Measurements from ENCODE around the gene RIIAD1.
A peak's percentile ranks its signal among the peaks of the same experiment; 100 is the strongest.
"Not testable (repeated sequence)": the region's sequence is repeated elsewhere in the genome, so short reads cannot be mapped to it uniquely, and the experiment has no call there.

The RIIAD1 gene, protein sequence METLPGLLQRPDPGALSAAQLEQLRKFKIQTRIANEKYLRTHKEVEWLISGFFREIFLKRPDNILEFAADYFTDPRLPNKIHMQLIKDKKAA

DNA sequence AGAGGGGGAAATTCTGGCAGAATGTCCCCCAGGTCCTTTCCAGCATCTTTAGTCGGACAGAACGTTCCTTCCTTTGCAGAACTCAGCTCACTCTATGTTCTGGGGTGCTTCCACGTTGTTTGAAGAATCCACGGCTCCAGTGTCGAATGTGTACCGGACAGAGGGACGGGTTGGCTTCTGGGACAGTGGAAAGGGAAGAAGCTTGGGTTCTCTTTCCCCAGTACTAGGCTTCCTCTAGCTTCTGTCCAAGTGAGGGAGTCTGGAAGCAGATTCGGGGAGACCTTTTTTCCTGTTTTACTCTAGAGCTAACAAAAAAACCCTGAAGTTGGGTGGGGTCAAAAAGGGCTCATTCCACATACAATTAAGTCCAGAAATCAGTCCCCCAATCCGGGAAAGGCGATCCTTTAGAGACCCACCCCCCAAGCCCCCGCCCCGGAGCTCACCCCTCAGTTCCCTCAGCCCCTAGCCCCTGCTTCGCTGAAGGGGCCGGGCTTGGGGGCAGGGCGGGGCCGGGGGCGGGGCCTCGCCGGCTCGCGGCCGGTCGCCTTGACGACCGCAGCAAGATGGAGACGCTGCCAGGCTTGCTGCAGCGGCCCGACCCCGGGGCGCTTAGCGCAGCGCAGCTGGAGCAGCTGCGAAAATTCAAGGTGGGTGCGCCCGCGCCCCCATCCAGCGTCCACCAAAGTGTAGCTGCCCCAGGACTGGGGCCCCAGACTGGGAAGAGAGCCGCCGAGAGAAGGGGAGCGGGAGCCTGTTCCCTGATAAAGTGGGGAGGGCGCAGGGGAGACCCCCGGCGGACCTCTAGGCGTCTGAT is at the start of gene RIIAD1:
RIIAD1 (plus strand) TSS at position 549 of the 814 bp plus-strand sequence; CDS start at position 564, 15 bp downstream.
- DNase-seq: no peak

DNA sequence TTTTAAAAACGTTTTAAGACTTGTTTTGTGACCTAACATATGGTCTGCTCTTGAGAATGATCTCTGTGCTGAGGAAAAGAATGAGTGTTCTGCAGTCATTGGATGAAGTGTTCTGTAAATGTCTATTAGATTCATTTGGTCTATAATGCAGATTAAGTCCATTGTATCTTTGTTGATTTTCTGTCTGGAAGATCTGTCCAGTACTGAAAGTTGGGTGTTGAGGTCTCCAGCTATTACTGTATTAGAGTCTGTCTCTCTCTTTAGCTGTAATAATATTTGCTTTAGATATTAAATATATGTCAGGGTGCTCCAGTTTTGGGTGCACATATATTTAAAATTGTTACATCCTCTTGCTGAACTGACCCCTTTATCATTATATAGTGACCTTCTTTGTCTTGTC is 47.9 kb upstream of the RIIAD1 start:
- no peak for DNase-seq

DNA sequence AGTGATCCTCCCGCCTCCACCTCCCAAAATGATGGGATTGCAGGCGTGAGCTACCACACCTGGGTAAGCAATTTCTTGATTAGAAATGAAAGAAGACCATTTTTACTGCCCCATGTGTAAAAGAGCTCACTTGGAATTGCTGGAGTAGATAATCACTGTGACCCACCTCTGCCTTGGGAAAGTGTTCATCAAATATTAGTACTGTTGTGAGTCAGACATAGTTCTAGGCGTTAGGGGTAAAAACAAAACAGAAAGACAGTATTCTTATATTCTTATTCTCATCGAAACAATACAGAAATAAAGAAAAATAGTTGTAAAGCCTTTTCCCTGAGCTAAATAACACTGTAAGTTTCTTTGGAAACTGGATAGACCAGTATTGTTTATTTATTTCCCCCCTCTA is 40.9 kb upstream of the RIIAD1 start:
- DNase-seq: no peak

DNA sequence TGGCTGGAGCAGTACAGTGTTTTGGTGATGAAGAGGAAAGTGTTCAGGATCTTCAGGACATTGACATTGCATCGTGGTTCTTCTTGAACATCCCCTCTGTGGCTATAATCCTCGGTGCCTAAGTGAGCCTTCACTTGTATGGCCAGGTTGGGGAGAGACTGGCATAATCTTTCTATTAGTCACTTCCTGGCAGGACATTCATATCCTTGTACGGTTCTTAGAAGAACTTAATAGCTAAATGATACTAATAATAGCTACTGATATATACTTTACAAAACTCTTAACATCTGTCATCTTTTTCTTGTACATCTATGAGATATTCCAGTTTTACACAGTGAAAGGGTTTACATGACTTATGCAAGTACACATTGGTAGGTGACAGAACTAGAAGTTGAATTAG is 40.5 kb upstream of the RIIAD1 start:
- no peak for DNase-seq

DNA sequence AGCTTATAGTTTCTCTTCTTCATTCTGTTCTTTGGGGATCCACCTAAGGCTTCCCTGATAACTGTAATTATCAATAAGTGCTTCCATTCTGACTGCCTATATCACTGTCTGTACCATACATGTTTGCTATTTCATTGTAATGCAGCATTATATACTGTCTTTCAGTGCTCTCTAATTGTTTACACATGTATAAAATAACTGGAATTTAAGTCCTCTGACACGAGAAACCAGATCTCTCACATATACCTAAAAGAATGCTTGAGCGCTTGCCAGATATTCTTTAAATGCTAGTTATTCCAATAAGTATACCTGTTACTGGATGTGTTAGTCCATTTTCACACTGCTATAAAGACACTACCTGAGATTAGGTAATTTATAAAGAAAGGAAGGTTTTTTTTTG is 39.4 kb upstream of the RIIAD1 start:
- no peak for DNase-seq

DNA sequence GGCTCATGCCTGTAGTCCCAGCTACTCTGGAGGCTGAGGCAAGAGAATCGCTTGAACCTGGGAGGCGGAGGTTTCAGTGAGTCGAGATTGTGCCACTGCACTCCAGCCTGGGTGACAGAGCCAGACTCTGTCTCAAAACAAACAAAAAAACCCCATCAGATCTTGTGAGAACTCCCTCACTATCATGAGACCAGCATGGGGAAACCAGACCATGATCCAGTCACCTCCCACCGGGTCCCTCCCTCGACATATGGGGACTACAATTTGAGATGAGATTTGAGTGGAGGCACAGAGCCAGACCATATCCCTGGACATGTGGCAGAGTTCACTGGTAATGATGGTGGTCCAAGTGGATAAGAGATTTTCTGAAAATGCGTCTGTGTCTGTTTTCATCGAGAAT is 38.4 kb upstream of the RIIAD1 start:
- DNase-seq: not testable (repeated sequence)

DNA sequence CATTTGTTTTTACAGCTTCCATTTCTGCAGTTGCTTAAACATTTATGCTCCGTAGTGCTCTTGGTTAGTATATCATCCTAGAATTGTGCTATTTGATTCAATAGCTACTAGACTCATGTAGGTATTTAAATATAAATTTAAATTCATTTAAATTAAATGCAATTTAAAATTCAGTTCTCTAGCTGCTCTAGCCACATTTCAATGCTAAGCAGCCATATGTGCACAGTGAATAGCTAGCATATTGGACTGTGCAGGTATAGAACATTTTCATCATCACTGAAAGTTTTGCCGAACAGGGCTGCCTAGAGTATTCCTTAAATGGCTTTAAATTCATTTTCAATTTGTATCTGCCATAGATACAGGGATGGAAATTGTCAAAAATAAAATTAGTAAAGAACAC is 37.2 kb upstream of the RIIAD1 start:
- DNase-seq: no peak

DNA sequence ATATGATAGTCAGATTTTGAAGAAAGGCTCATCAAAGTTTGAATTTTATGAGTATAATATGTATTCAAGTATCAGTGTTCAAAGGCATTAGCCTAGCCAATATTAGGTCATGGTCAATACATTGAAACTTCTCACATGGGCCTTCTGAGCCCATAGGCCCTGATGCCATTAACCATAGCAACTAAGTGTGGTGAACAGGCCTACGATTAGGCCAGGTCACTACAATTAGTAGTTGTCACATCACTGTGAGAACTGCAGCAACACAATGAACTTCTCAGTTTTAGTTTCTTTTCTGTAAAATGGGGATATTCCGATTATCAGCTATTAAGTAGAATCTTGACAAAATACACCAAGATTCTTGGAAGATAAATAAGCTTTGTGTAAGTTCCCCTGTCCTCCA is 34.8 kb upstream of the RIIAD1 start:
- no peak for DNase-seq

DNA sequence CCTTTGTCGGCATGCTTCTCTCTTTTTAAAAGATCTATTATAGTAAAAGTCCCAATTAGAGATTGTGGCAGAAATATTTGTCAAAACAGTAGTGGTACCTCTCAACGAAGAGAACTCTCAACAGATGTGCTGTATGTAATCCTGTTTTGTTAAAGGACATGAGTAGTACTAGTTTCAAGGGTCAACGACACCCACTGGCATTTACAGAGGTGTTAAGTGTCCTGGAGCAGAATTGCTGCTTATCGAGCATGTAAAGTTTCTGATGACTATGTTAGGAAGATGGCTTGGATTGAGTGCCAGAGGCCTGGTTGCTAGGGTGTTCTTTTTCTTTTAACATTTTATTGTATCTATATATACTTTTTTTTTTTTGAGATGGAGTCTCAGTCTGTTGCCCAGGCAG is 31.8 kb upstream of the RIIAD1 start:
- DNase-seq: no peak

DNA sequence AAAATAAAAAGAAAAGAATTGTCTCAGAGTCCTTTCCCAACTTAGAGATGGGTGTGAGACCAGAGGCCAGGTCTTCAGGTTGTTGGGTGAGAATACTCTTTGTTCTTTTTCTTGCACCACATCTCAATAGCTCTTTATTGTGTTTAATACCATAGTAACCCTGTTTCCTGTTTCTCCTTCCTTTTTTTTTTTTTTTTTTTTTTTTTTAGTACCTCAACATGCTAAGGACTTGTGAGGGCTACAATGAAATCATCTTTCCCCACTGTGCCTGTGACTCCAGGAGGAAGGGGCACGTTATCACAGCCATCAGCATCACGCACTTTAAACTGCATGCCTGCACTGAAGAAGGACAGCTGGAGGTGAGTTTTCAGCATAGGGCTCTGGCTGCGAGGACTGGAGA is 29.1 kb upstream of the RIIAD1 start:
- no peak for DNase-seq

DNA sequence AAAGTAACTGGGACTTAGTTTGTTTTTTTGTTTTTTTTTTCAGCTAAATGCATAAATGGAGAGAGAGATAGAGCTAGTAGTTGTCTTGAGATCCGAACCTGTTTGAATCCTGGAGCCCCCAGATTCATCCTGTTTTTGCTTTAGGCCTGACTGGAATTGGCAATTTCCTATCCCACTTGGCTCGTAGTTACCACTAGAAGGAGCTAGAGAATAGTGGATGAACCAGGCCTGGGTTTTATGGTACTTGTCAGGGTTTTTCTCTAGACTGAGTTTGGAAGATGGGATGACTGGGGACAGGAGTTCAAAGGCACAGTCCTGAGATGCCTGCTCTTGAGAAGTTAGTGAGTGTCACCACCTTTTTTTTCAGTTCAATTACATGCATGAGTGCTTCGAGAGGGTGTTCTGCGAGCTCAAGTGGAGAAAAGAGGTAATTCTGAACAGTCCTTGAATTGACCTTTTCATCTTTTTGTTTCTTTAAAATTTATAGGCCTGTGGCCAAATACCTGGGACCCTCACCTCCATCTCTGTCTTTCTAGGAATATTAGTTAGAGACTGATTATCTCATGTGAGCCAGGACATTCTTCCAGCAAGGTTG is 28.2 kb upstream of the RIIAD1 start:
- peak; percentile 77 for DNase-seq

DNA sequence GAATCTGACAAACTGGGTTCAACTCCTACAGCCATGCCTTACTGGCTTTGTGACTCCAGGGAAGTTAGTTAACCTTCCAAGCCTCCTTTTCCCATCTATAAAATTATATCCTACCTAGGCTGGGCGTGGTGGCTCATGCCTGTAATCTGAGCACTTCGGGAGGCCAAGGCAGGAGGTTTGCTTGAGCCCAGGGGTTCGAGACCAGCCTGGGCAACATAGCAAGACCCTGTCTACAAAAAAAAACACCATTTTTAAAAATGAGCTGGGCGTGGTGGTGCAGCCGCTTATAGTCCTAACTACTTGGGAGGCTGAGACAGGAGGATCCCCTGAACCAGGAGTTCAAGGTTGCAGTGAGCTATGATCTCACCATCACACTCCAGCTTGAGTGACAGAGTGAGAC is 19.8 kb upstream of the RIIAD1 start:
- no peak for DNase-seq

DNA sequence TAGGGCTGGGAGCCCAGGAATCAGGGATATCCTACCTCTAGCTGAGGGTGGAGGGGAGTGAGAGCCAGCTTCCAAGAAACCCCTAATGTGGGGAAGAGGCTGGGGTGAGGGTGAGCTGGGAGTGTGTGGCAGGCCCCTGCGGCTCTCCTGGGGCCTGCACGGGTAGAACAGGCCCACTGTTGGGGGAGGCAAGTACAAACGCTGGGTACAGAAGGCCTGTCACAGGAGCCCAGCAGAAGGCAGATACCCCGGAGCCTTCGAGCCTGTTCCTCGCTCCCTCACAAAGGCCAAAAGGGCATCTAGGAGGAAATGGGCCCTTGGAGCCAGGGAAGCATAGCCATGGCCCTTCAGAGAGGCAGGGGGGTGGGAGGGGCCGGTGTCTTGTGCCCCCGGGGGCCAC is 18.4 kb upstream of the RIIAD1 start:
- no peak for DNase-seq

DNA sequence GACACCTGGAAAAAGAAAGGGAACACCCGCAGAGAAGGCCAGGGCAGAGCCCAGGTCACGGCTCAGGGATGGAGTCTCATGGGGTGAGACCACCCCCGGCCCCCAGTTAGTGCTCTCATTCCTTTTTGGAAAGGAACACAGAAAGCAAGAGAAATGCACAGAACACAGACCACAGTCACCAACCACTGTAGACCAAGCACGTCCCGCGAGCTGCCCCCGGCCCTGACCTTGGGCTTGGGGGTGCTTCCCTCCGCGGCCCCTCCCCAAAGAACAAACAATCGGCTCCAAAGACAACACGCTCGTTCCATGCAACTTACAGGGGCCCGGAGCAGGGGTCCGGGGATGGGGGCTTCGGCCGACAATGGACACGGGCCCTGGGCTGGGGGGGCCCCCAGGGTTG is 17.5 kb upstream of the RIIAD1 start:
- no peak for DNase-seq

DNA sequence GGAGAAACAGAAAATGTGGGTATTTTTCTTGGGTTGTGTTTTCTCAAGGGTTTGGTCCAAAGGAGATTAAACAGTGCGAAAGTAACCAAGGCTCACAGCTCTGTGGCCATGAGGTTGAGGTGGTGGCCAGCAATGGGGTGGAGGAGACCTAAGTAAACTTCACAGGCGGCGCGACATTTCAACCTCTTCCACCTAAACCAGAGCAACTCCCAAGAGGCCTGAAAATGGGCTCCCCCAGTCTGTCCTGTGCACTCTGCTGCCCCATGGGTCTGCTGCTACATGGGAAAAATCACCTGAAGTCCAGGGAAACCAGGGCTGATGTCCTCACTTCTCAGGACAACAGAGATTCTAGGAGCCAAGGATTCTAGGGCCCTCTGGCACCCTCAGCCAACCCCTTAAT is 17.1 kb upstream of the RIIAD1 start:
- no peak for DNase-seq

DNA sequence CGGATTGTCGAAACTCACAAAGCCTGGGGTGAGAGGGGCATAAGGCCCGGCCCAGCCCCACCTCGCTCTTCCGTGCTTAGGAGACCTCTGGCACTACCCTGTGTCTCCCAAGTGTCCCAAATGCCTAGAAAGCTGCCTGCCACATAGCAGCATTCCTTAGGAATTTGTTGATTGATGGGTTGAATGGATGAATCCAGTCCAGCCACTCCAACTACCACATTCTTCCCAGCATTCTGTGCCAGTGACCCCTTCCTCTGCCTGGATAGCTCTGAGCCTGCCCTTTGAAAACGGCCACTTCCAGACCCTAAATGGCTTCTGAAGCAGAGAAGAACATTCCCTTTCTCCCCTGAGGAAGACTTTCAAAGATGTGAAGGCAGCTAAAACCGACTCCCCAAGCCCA is 16.2 kb upstream of the RIIAD1 start:
- no peak for DNase-seq

DNA sequence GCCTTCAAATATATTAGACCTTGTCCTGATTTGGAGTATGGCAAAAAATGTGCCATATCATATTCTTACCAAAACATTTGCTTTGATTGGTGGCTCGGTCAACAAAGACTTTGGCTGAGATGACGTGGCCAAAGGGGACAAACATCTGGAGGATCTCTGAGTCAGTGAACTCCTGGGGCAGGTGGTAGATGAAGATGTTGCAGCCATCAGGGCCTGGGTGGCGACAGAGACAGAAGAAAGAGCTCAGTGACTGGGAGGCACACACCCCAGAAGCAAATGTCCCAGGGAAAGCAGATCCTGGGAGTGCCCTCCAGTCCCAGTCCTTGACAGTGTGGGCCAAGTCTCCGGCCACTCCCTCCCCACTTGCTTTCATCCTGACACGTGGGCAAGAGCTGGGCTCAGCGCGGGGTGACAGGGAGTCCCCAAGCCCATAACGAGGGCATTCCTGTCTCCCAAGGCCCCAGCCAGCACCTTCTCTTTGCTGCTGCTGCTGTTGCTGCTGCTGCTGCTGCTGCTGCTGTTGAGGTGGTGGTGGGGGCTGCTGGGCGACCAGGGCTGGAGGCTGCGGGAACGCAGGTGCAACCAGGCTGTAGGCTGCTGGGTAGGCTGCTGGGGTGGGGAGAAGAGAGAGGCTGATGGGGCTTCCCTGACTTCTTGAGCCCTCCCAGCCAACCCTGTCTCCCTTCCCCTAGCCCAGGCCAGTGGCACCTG is 15.4 kb upstream of the RIIAD1 start:
- no peak for DNase-seq

DNA sequence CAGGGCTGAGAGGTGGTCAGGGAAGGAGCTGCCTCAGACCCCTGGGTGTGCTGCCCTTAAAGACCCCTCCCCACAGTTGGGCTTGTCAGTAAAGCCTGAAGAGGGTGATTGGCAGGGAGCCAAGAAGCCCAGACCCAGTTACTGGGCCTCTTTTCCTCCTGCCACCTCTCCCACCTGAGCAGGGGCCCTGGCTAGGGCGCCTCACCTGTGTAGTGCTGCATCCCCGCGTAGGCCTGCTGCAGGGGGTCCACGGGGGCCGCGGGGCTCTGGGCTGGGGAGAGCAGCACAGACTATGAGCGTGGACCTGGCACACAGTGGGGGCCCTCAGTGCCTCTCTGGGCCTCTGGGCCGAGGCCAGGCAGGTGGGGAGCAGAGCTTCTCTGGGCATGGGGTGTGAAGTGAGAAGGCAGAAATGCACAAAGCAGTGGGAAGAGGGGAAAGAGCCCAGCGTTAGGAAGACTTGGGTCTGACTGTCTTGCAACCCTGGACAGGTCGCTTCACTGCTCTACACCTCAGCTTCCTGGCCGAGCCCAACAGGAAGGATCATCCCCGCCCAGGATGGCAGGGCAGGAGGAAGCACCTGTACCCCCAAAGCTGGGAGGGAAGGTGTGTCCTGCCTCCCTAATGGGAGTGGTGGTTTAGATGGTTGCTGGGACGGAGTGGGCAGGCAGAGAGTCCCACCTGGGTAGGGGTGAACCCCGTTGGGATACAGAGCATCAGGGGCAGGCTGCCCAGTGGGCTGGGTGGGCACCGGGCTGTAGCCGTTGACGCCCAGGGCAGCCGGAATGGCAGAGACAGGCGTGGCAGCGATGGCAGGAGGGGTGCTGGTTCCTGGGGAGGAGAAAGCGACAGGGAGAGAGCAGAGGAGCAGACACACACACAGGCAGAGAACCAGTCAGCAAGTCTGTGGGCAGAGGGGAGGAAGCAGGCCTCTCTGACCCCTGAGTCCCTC is 14.6 kb upstream of the RIIAD1 start:
- DNase-seq: no peak

DNA sequence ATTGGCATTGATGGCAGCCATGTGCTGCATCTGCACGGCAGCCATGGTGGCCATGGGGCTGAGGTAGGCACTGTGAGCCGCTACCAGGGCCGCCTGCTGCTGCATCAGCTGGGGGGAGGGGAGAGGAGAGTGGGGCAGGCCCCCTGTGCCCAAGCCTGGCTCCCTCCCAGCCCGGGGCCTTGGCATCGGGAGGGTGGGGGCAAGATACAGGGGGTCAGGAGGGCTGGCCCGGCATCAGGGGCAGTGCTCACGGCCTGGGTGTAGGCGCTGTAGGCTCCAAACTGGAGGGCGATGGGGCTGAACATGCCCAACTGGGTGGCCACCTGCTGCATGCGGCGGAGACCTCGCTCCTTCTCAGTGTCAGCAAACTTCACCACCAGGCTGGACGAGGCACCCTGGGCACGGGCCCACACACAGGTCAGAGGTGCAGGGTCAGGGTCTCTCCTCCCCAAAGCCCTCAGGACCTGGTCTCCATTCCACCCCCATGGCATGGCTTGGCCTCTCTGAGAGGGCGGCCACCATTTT is 13.7 kb upstream of the RIIAD1 start:
- no peak for DNase-seq

DNA sequence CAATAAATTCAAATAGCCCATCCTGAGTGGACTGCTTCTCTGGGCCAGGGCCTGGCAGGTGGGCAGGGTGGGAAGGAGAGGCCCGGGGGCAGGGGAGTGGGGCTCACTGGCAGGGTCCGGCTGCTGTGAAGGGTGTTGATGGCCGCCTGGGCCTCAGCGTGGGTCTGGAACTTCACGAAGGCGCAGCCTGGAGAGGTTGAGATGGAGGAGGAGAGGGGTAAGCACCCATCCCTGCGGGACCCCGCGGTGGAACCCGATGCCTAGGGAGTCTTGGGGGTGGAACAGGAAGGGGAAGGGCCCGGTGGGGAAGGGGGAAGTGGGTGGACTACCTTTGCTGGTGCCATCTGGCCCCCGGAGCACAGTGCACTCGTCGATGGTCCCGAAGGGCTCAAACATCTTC is 12.4 kb upstream of the RIIAD1 start:
- no peak for DNase-seq

DNA sequence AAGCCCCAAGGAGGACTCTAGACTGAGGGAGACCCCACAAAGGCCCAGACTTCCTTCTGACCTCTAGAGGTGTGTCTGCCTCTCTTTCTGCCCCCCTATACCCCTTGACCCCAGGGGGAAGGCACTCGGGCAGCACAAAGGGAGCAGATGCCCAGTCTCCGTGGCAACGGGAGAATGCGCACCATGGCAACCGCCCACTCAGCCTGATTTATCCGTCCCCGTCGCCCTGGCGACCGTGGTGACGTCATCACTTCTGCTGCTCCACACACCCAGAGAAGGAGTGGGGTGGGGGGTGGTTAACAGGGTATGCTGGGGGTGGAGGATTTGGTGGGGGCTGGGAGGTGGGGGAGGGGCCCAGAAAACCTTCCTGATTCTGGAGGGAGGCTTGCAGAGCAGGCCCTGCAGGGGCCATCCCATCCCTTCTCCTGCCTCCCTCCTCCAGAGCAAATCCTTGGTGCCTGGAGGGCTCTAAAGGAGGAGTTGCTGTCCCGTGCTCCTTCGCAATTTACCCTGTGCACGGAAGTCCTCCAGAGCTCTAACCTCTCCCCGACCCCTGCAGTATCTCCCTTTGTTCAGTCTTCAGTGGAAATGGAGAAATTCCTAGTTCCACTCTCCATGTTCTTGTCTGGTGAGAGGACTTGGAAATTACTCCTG is 11.0 kb upstream of the RIIAD1 start:
- DNase-seq: no peak

Measured in NCI-H1694 treated with DMSO at 0.1 percent for 48 hours (cell line).